HL-60 (cell line): ENCODE measurements around the gene ATXN7L1.

Experiments used
- CTCF ChIP-seq: IDR thresholded peaks from one replicate; pipeline ENCODE4 v1.5.1; 2011; ENCODE audit warnings: low read length, control low read depth, inconsistent platforms; ENCODE audit not compliant: insufficient read depth
- GABPA ChIP-seq: IDR thresholded peaks from 2 replicates; pipeline ENCODE4 v1.6.1; 2012; ENCODE audit warnings: low read depth
- POLR2AphosphoS5 ChIP-seq: IDR thresholded peaks from 2 replicates; pipeline ENCODE4 v1.6.1; 2012; ENCODE audit warnings: low read depth
- REST ChIP-seq: IDR thresholded peaks from 2 replicates; pipeline ENCODE4 v1.6.1; 2012; ENCODE audit warnings: low read depth; ENCODE audit not compliant: insufficient replicate concordance
- SPI1 ChIP-seq: IDR thresholded peaks from 2 replicates; pipeline ENCODE4 v1.6.1; 2012; ENCODE audit warnings: low read depth, mild to moderate bottlenecking, borderline replicate concordance

GRCh38 chr7:105841866-105842265, 34.5 kb downstream of the ATXN7L1 start:
- TF ChIP-seq CTCF (no peak), REST (no peak), POLR2AphosphoS5 (no peak), SPI1 (no peak), GABPA (no peak)
